Right cardiac atrium (tissue), 5 donors: ENCODE data around the gene MEI1. TPM values are rescaled to one million over a fixed set of nuclear protein-coding genes. Genes with fewer than 3 reads are reported as not detected.

Source experiments
- ATAC-seq, 2 donors: fragments of 200-7000 bp; cut with Tn5 transposase; one replicate each; pipeline versions ENCODE4 v1.8.0 to v1.9.1; 2020; ENCODE audit warnings: moderate library complexity in 2 of 2, mild to moderate bottlenecking in 1 of 2
- DNase-seq, 3 donors: peaks; one replicate each; pipeline ENCODE4 v3.0.0-alpha.2; 2020
- H3K27ac ChIP-seq: one replicate; pipeline ENCODE4 v1.5.1; 2013; ENCODE audit warnings: mild to moderate bottlenecking, low read length, control low read depth, moderate library complexity
- H3K27me3 ChIP-seq: one replicate; pipeline ENCODE4 v1.6.1; 2013; ENCODE audit not compliant: control insufficient read depth, insufficient read depth
- H3K4me1 ChIP-seq: one replicate; pipeline ENCODE4 v1.6.1; 2013; ENCODE audit warnings: low read length; ENCODE audit not compliant: control insufficient read depth, insufficient read depth
- H3K4me3 ChIP-seq: one replicate; pipeline ENCODE4 v1.5.1; 2013; ENCODE audit warnings: low read length, control low read depth
- H3K9me3 ChIP-seq: one replicate; pipeline ENCODE4 v1.6.1; 2013; ENCODE audit warnings: low read length; ENCODE audit not compliant: control insufficient read depth
- WGBS: extraction: QIAGEN DNeasy Blood & Tissue Kit; methylation state at CpG from one replicate; pipeline ENCODE4 v1.1.7; 2013; 5-methylcytosine and 5-hydroxymethylcytosine counted together
- intact Hi-C, 4 donors: fragments of 100-400 bp; cut with DNase I; formaldehyde crosslinking; loops; one replicate each; pipeline versions ENCODE4 v1.11.0 to v1.14.0; 2022 to 2023
- polyA plus RNA-seq: library from polyadenylated mRNA; stranded (reverse); fragments of 200-250 nt; gene quantifications from one replicate; pipeline ENCODE4 v1.2.3, GENCODE V29; 2013
- total RNA-seq, 4 donors: library from RNA; stranded (reverse); fragmentation: NEBNext Ultra II Directional; extraction: Animal tissue kit (Norgen Biotek cat#: 25700); gene quantifications; one replicate each; pipeline ENCODE4 v1.2.1, GENCODE V29; 2021
- donor health status: healthy with polysubstance abuse.
- donor health status: DM: no; HTN: yes; CAD: no.
- donor health status: DM: no; HTN: no; CAD: no.
- donor health status: DM: no; HTN: yes; CAD: no; lungs with severe emphysema.
- donor health status: DM: yes; HTN: yes; CAD: no.

Gene MEI1
- total and polyA plus RNA-seq, 5 donors, result 0.34 to 1.3 (median 0.94) TPM

- peaks cover 18% of the 10 kb centered on the region for H3K4me1 ChIP-seq
- no peak overlapping the region for H3K4me3 ChIP-seq
- no peak for DNase-seq
- H3K27ac ChIP-seq, result no peak overlapping the region
- WGBS, result 90% methylated on average over 3 of the region's 3 CpGs
- no peaks in the 10 kb centered on the region for H3K27me3 ChIP-seq
- ATAC-seq, result peak in 1 of 2 donors; percentile 4
- intact Hi-C loops, result loop anchor here (2.0 to 5.0 kb wide), 2 partner anchors 118 to 120 kb away; no protein-coding TSS in a partner anchor
- H3K9me3 ChIP-seq, result no peaks in the 10 kb centered on the region
Observed at GRCh38 chr22:41822317-41823057, 123.2 kb downstream of the MEI1 start.

- DNase-seq (no peak), ATAC-seq (no peak)
- no peak overlapping the region for H3K4me3 ChIP-seq
- WGBS, result 82% methylated on average over 6 of the region's 6 CpGs
- H3K9me3 ChIP-seq, result no peaks in the 10 kb centered on the region
- intact Hi-C loops, result loop anchor here (2.0 to 5.0 kb wide), 2 partner anchors 117 to 119 kb away; no protein-coding TSS in a partner anchor
- H3K4me1 ChIP-seq, result peaks cover 18% of the 10 kb centered on the region
- H3K27me3 ChIP-seq, result no peaks in the 10 kb centered on the region
- no peak overlapping the region for H3K27ac ChIP-seq
Observed at GRCh38 chr22:41823797-41824196, 124.5 kb downstream of the MEI1 start.

DNA sequence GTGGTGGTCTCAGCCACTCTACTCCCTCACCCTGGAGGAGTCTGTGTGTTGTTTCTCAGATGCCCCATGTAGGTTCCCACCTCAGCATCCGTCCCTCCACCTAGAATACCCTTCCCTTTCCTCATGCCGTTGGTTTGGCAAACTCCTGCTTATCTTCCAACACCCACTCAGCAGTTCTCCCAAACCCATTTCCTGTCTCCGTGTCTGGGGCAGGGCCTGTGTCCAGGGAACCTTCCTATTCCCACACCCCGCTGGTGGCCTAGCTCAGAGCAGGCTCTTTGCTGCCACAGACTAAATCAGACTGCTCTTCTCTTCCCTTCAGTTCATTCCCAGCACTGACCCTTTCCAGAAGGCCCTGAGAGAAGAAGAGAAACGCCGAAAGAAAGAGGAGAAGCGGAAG lies 126.1 kb downstream of the MEI1 start:
- no peaks in the 10 kb centered on the region for H3K27me3 ChIP-seq
- intact Hi-C loops, result no loop called here
- WGBS, result 42% methylated on average over 7 of the region's 7 CpGs

DNA sequence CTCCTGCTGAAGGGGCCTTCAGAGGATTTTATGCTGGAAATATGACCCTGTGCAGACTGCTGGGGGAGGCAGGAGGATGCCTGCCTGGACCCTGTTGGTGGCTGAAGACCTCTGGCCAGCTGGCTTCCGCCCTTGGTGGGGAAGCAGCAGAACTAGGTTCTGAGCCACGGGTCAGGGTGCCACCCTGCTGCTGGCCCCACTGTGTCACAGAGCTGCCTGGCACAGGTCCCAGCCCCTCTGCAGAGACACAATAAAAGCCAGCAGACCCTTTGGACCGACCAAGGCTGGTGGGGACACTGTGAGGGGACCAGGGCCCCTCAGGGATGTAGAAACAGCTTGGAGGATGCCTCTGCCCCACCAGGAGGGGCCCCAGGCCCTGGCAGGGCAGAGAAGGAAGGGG lies 126.7 kb downstream of the MEI1 start:
- WGBS, result 60% methylated on average over 3 of the region's 3 CpGs
- ATAC-seq, result no peak
- Histone ChIP-seq H3K9me3 (no peaks in the 10 kb centered on the region), H3K4me3 (no peak overlapping the region), H3K27ac (peak overlapping the region; percentile 38), H3K27me3 (no peaks in the 10 kb centered on the region), H3K4me1 (peaks cover 18% of the 10 kb centered on the region)
- intact Hi-C loops, result no loop called here
- DNase-seq, result peak in 1 of 3 donors; percentile 63

More for the DNA sequence above, 126.1 kb downstream of the MEI1 start:
- DNase-seq, result peak in 2 of 3 donors; percentile 59 to 65
- Histone ChIP-seq H3K4me3 (no peak overlapping the region), H3K9me3 (no peaks in the 10 kb centered on the region), H3K4me1 (peaks cover 18% of the 10 kb centered on the region), H3K27ac (peak overlapping the region; percentile 9)
- peak; percentile 24 to 68 for ATAC-seq

DNA sequence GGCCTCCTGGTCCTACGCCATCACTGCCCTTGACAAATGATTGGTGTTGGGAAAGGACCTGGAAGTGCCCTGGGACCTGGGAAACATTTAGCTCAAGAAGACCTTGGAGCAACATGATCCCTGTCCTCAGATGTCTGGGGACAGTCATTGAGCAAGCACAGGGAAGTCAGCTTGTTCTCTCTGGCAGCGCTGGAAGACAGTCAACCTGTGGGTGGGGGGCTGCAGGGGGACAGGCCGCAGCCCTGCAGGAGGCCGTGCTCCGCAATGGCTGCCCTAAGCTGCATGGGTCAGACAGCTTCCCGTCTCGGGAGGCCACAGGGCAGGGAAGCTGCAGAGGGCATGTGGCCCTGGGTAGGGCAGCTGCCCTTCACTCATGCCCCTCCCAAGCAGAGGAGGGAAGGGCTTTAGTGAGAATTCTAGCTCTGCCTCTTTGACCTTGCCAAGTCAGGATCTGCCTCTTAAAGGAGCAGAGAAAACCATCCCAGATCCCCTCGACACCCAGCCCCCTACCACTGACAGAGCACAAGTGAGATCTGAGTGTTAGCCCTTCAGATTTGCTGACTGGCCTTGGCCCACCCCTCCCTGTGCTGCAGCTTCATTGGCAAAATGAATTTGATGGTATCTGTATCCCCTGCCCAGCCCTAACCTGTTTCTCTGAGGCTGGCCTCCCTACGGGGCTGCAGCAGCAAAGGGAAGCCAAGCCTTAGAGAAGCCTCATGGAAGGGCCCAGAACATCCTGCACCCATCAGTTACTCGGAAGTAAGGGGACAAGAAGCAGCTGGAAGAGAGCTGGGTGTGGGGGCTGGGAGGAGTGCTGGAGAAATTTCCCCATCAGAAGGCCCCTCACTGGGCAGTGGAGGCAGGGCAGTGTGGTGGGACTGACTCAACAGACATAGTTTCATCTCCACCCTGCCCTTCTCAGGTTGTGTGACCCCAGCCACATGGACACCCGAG lies 127.4 kb downstream of the MEI1 start:
- no peak overlapping the region for H3K4me3 ChIP-seq
- no peaks in the 10 kb centered on the region for H3K27me3 ChIP-seq
- WGBS, result 55% methylated on average over 11 of the region's 11 CpGs
- H3K27ac ChIP-seq, result peak overlapping the region; percentile 38
- intact Hi-C loops, result no loop called here
- DNase-seq, result peak in 2 of 3 donors; percentile 18 to 57
- peak; percentile 49 to 59 for ATAC-seq
- H3K9me3 ChIP-seq, result no peaks in the 10 kb centered on the region
- peaks cover 18% of the 10 kb centered on the region for H3K4me1 ChIP-seq

GRCh38 chr22:41827671-41828070 lies 128.4 kb downstream of the MEI1 start:
- Histone ChIP-seq H3K4me1 (peaks cover 18% of the 10 kb centered on the region), H3K27me3 (no peaks in the 10 kb centered on the region), H3K4me3 (no peak overlapping the region), H3K9me3 (no peaks in the 10 kb centered on the region), H3K27ac (no peak overlapping the region)
- 70% methylated on average over 6 of the region's 6 CpGs for WGBS
- DNase-seq, result no peak
- ATAC-seq, result no peak
- intact Hi-C loops, result no loop called here

DNA sequence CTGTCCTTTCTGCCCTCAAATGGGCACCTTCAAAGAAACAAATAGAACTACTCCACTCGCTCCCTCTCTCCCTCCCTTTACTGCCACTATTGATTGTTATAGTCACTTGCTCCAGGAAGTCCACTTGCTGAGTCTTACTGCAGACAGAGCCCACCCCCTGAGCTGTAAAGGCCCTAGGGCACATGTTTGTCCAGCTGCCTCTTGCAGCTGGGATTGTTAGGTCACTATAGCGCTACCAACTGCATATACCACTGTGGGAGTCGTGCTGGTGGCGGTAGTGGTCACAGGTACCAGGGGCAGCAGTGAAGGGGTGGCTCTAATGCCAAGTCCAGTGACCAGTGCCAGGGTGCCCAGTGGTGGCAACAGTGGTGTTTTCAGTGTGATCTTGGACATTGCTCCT lies 129.2 kb downstream of the MEI1 start:
- Histone ChIP-seq H3K27me3 (no peaks in the 10 kb centered on the region), H3K9me3 (no peaks in the 10 kb centered on the region), H3K4me1 (peaks cover 18% of the 10 kb centered on the region), H3K4me3 (no peak overlapping the region), H3K27ac (no peak overlapping the region)
- intact Hi-C loops, result no loop called here
- DNase-seq (no peak), ATAC-seq (no peak)
- WGBS, result 94% methylated on average over 4 of the region's 4 CpGs

DNA sequence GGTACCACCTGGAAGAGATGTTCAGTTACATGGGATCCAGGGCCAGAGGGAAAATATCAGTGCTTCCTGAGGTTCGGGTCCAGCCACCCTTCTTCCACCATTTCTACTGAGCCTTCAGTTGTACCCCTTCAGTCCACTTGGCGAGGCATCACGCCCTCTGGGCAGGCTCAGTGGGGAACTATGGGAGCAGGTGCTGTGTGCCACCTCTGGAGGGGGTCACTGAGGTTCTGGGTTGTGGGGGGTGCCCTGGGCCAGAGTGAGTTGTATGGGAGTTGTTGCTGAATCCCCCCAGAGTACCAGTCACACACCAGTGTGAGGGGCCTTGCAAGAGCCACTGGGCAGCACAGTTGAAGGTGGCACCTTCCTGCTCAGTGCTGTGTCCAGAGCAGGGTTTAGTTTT lies 130.9 kb downstream of the MEI1 start:
- Histone ChIP-seq H3K4me1 (peaks cover 18% of the 10 kb centered on the region), H3K4me3 (no peak overlapping the region), H3K27ac (no peak overlapping the region), H3K9me3 (no peaks in the 10 kb centered on the region), H3K27me3 (no peaks in the 10 kb centered on the region)
- ATAC-seq (no peak), DNase-seq (no peak)
- intact Hi-C loops, result no loop called here
- 95% methylated on average over 3 of the region's 3 CpGs for WGBS

DNA sequence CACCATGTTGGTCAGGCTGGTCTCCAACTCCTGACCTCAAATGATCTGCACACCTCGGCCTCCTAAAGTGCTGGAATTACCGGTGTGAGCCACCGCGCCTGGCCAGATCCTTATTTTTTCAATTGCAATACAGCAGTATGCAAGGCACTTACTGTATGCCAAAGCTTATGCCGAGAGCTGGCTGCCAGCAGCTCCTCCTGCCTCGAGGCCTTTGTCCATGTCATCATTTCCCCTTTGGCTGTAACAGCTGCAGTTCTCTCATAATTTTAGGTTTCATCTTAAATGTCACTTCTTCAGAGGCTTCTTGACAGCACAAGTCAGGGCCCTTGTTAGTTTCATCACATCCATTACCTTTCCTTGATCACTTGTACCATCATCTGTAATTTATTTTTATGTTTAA lies 132.1 kb downstream of the MEI1 start:
- peaks cover 11% of the 10 kb centered on the region for H3K4me1 ChIP-seq
- DNase-seq (no peak), ATAC-seq (no peak)
- H3K4me3 ChIP-seq, result no peak overlapping the region
- WGBS, result 48% methylated on average over 6 of the region's 6 CpGs
- H3K9me3 ChIP-seq, result no peaks in the 10 kb centered on the region
- intact Hi-C loops, result no loop called here
- no peak overlapping the region for H3K27ac ChIP-seq
- no peaks in the 10 kb centered on the region for H3K27me3 ChIP-seq

- Histone ChIP-seq H3K4me1 (peaks cover 8% of the 10 kb centered on the region), H3K27me3 (no peaks in the 10 kb centered on the region), H3K4me3 (peak overlapping the region; percentile 38), H3K9me3 (no peaks in the 10 kb centered on the region), H3K27ac (peak overlapping the region; percentile 64)
- 13% methylated on average over 17 of the region's 17 CpGs for WGBS
- DNase-seq, result no peak
- ATAC-seq, result no peak
- intact Hi-C loops, result no loop called here
Observed at GRCh38 chr22:41831828-41832552, 132.7 kb downstream of the MEI1 start.
